H9 (cell line): ENCODE measurements around the gene TENM3. TPM values are rescaled to one million over a fixed set of nuclear protein-coding genes. Genes with fewer than 3 reads are reported as not detected.

ENCODE experiments used
- DNase-seq: peaks from one replicate; pipeline ENCODE4 v3.0.0-alpha.2; 2017
- H2AFZ ChIP-seq: one replicate; pipeline ENCODE4 v1.6.1; 2013; ENCODE audit warnings: mild to moderate bottlenecking, low read length, control low read depth, moderate library complexity
- H2AK5ac ChIP-seq: 2 replicates; pipeline ENCODE4 v1.6.1; 2013; ENCODE audit warnings: low read length, control low read depth, mixed read lengths; ENCODE audit not compliant: insufficient read length
- H2BK120ac ChIP-seq: one replicate; pipeline ENCODE4 v1.6.1; 2013; ENCODE audit warnings: low read depth, mild to moderate bottlenecking, low read length, control low read depth, inconsistent platforms; ENCODE audit not compliant: poor library complexity, severe bottlenecking
- H2BK12ac ChIP-seq: 2 replicates; pipeline ENCODE4 v1.6.1; 2013; ENCODE audit warnings: low read length, control low read depth, mixed read lengths, low read depth; ENCODE audit not compliant: insufficient read length
- H2BK15ac ChIP-seq: 2 replicates; pipeline ENCODE4 v1.6.1; 2013; ENCODE audit warnings: low read depth, low read length, control low read depth
- H2BK20ac ChIP-seq: one replicate; pipeline ENCODE4 v1.6.1; 2013; ENCODE audit warnings: low read depth, mild to moderate bottlenecking, low read length, control low read depth, inconsistent platforms; ENCODE audit not compliant: poor library complexity, severe bottlenecking
- H2BK5ac ChIP-seq: 2 replicates; pipeline ENCODE4 v1.6.1; 2013; ENCODE audit warnings: low read length, control low read depth, mixed read lengths; ENCODE audit not compliant: insufficient read length
- H3K14ac ChIP-seq: 2 replicates; pipeline ENCODE4 v1.6.1; 2013; ENCODE audit warnings: low read length, control low read depth; ENCODE audit not compliant: insufficient read depth
- H3K18ac ChIP-seq: 2 replicates; pipeline ENCODE4 v1.6.1; 2013; ENCODE audit warnings: low read depth, mild to moderate bottlenecking, mixed read lengths, low read length, control low read depth; ENCODE audit not compliant: insufficient read length
- H3K23ac ChIP-seq: 2 replicates; pipeline ENCODE4 v1.6.1; 2013; ENCODE audit warnings: low read length, control low read depth, mixed read lengths, low read depth; ENCODE audit not compliant: insufficient read length
- H3K23me2 ChIP-seq: 2 replicates; pipeline ENCODE4 v1.6.1; 2013; ENCODE audit warnings: low read depth, mild to moderate bottlenecking, mixed read lengths, low read length, control low read depth; ENCODE audit not compliant: insufficient read length, poor library complexity, severe bottlenecking
- H3K27ac ChIP-seq: 2 replicates; pipeline ENCODE4 v1.5.1; 2013; ENCODE audit warnings: low read length, control low read depth, mixed read lengths, low read depth; ENCODE audit not compliant: insufficient read length
- H3K27me3 ChIP-seq: 2 replicates; pipeline ENCODE4 v1.6.1; 2013; ENCODE audit warnings: low read length, control low read depth, inconsistent platforms; ENCODE audit not compliant: insufficient read depth
- H3K4ac ChIP-seq: 2 replicates; pipeline ENCODE4 v1.6.1; 2013; ENCODE audit warnings: low read depth, mild to moderate bottlenecking, control low read depth, inconsistent platforms, low read length, moderate library complexity
- H3K4me1 ChIP-seq: 2 replicates; pipeline ENCODE4 v1.6.1; 2013; ENCODE audit warnings: low read length, control low read depth, inconsistent platforms; ENCODE audit not compliant: insufficient read depth
- H3K4me2 ChIP-seq: 2 replicates; pipeline ENCODE4 v1.6.1; 2013; ENCODE audit warnings: low read length, control low read depth, mixed read lengths; ENCODE audit not compliant: insufficient read length, insufficient read depth
- H3K56ac ChIP-seq: 2 replicates; pipeline ENCODE4 v1.6.1; 2013; ENCODE audit warnings: low read depth, mild to moderate bottlenecking, mixed read lengths, low read length, control low read depth; ENCODE audit not compliant: insufficient read length
- H3K79me1 ChIP-seq: 2 replicates; pipeline ENCODE4 v1.6.1; 2013; ENCODE audit warnings: low read depth, mild to moderate bottlenecking, moderate library complexity, low read length, control low read depth, inconsistent platforms; ENCODE audit not compliant: insufficient read depth, poor library complexity, severe bottlenecking
- H3K79me2 ChIP-seq: 2 replicates; pipeline ENCODE4 v1.6.1; 2013; ENCODE audit warnings: low read length, control low read depth, inconsistent platforms; ENCODE audit not compliant: insufficient read depth
- H3K9ac ChIP-seq: 2 replicates; pipeline ENCODE4 v1.6.1; 2013; ENCODE audit warnings: low read length, control low read depth, mixed read lengths; ENCODE audit not compliant: insufficient read length; ENCODE audit errors: extremely low read depth
- H3K9me3 ChIP-seq: one replicate; pipeline ENCODE4 v1.6.1; 2013; ENCODE audit warnings: low read depth, low read length, inconsistent platforms; ENCODE audit not compliant: control insufficient read depth
- H3T11ph ChIP-seq: one replicate; pipeline ENCODE4 v1.6.1; 2013; ENCODE audit warnings: mild to moderate bottlenecking, low read length, control low read depth, inconsistent platforms
- H4K20me1 ChIP-seq: one replicate; pipeline ENCODE4 v1.6.1; 2013; ENCODE audit not compliant: control insufficient read depth, insufficient read length, insufficient read depth
- H4K5ac ChIP-seq: 2 replicates; pipeline ENCODE4 v1.6.1; 2013; ENCODE audit warnings: low read depth, mild to moderate bottlenecking, mixed read lengths, low read length, control low read depth; ENCODE audit not compliant: insufficient read length
- H4K8ac ChIP-seq: replicated peaks from 2 replicates; pipeline ENCODE4 v1.6.1; 2013; ENCODE audit warnings: low read length, control low read depth, mixed read lengths, low read depth; ENCODE audit not compliant: insufficient read length
- H4K91ac ChIP-seq: 2 replicates; pipeline ENCODE4 v1.6.1; 2013; ENCODE audit warnings: low read depth, mild to moderate bottlenecking, moderate library complexity, mixed read lengths, low read length, control low read depth; ENCODE audit not compliant: insufficient read length
- H3K27ac Mint-ChIP-seq, 3 experiments: 2 replicates in 2 of 3; 3 replicates in 1 of 3; pipeline ENCODE4 v1.8.0; 2020 to 2021; ENCODE audit warnings: mixed read lengths in 3 of 3, mild to moderate bottlenecking in 1 of 3, moderate library complexity in 1 of 3
- H3K27me3 Mint-ChIP-seq: 2 replicates; pipeline ENCODE4 v1.8.0; 2021; ENCODE audit warnings: low read depth, mild to moderate bottlenecking, moderate library complexity, mixed read lengths
- H3K36me3 Mint-ChIP-seq, 3 experiments: 2 replicates in 2 of 3; 3 replicates in 1 of 3; pipeline ENCODE4 v1.8.0; 2020 to 2021; ENCODE audit warnings: low read depth in 3 of 3, mixed read lengths in 3 of 3; ENCODE audit not compliant: insufficient read depth in 1 of 3
- H3K4me1 Mint-ChIP-seq, 2 experiments: 2 replicates each; pipeline ENCODE4 v1.8.0; 2020; ENCODE audit warnings: mixed read lengths in 2 of 2
- H3K4me3 Mint-ChIP-seq, 2 experiments: 2 replicates in 1 of 2; 3 replicates in 1 of 2; pipeline ENCODE4 v1.8.0; 2020 to 2021; ENCODE audit warnings: mild to moderate bottlenecking in 2 of 2, mixed read lengths in 2 of 2, moderate library complexity in 1 of 2
- H3K9me3 Mint-ChIP-seq, 2 experiments: 2 replicates in 1 of 2; 3 replicates in 1 of 2; pipeline ENCODE4 v1.8.0; 2020; ENCODE audit warnings: mild to moderate bottlenecking in 2 of 2, mixed read lengths in 2 of 2, moderate library complexity in 1 of 2
- WGBS: extraction: QIAGEN DNeasy Blood & Tissue Kit; methylation state at CpG from one replicate; pipeline ENCODE4 v1.1.7; 2013; ENCODE audit warnings: missing lambda C conversion rate, low lambda C conversion rate, mixed read lengths; ENCODE audit not compliant: insufficient read length; ENCODE audit errors: extremely low coverage; 5-methylcytosine and 5-hydroxymethylcytosine counted together
- total RNA-seq: library from RNA; stranded (reverse); gene quantifications from 2 replicates; pipeline ENCODE4 v1.2.1, GENCODE V29; 2021
- TF ChIP-seq, protein P1 (sequence below): fragments of 200-600 bp; sonication (generic); conservative IDR thresholded peaks from 3 replicates; pipeline ENCODE4 v1.8.0; 2021; ENCODE audit warnings: antibody characterized with exemption, mild to moderate bottlenecking

The TENM3 gene
- total RNA-seq, 1 experiment from 2014 or later = 49.6 TPM

DNA sequence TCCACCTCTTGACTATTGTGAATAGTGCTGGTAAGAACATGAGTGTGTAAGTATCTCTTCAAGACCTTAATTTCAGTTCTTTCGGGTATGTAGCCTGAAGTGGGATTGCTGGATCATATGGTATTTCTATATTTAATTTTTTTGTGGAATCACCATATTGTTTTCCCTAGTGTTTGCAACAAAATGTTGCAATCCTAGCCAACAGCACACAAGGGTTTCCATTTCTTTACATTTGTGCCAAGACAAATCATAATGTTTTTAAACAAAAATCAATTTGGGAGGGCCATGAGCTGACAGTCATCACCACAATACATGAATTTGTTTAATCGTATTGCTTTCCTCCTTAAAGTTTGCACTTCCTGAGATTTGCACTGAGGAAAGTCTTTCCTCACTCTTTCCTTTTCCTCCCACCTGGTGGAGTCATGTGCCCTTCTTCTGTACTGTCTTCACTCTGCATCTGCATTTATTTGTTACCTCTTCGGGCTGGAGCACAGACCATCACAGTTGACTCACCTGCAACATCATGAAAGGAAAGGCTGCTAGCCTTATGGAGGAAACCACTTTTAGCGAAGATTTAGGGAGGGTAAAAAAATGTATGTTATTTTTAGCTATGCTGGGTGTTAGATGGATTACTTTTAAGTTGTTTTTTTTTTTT, 404.6 kb downstream of the TENM3 start:
- H3K27me3 Mint-ChIP-seq = no peaks in the 10 kb centered on the region
- H3K4me1 ChIP-seq = no peaks in the 10 kb centered on the region
- WGBS = no CpG with 5 or more reads among the region's 4 CpGs
- no peaks in the 10 kb centered on the region for H3K23me2 ChIP-seq
- no peak overlapping the region for H2BK15ac ChIP-seq
- no peaks in the 10 kb centered on the region for H3K9me3 ChIP-seq
- H2AFZ ChIP-seq = no peak overlapping the region
- H2AK5ac ChIP-seq = no peak overlapping the region
- no peak for DNase-seq
- no peak overlapping the region for H3K9ac ChIP-seq
- no peak overlapping the region for H3K4me2 ChIP-seq
- no peak overlapping the region for H4K5ac ChIP-seq
- peaks cover 4 to 7% of the 10 kb centered on the region in 2 experiments; a peak in 4 of 5 replicates for H3K9me3 Mint-ChIP-seq
- H3K4me1 Mint-ChIP-seq = peaks cover 2 to 3% of the 10 kb centered on the region in 2 experiments; a peak in 3 of 4 replicates
- H3K56ac ChIP-seq = no peak overlapping the region
- H4K91ac ChIP-seq = no peak overlapping the region
- H2BK5ac ChIP-seq = no peak overlapping the region
- H3K27me3 ChIP-seq = no peaks in the 10 kb centered on the region
- TF ChIP-seq, protein P1, sequence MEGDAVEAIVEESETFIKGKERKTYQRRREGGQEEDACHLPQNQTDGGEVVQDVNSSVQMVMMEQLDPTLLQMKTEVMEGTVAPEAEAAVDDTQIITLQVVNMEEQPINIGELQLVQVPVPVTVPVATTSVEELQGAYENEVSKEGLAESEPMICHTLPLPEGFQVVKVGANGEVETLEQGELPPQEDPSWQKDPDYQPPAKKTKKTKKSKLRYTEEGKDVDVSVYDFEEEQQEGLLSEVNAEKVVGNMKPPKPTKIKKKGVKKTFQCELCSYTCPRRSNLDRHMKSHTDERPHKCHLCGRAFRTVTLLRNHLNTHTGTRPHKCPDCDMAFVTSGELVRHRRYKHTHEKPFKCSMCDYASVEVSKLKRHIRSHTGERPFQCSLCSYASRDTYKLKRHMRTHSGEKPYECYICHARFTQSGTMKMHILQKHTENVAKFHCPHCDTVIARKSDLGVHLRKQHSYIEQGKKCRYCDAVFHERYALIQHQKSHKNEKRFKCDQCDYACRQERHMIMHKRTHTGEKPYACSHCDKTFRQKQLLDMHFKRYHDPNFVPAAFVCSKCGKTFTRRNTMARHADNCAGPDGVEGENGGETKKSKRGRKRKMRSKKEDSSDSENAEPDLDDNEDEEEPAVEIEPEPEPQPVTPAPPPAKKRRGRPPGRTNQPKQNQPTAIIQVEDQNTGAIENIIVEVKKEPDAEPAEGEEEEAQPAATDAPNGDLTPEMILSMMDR = no peak
- no peaks in the 10 kb centered on the region for H3K79me2 ChIP-seq
- no peak overlapping the region for H3K27ac ChIP-seq
- H3K36me3 Mint-ChIP-seq = peaks cover 17 to 21% (median 20%) of the 10 kb centered on the region in 3 experiments
- no peak overlapping the region for H3K4ac ChIP-seq
- peak overlapping the region in 1 of 3 experiments; percentile 39; a peak in 1 of 7 replicates for H3K27ac Mint-ChIP-seq
- no peak overlapping the region for H2BK12ac ChIP-seq
- no peak overlapping the region for H2BK20ac ChIP-seq
- no peak overlapping the region for H2BK120ac ChIP-seq
- no peak overlapping the region for H3K23ac ChIP-seq
- H3T11ph ChIP-seq = no peak overlapping the region
- H4K8ac ChIP-seq = no peak overlapping the region
- no peaks in the 10 kb centered on the region for H4K20me1 ChIP-seq
- H3K4me3 Mint-ChIP-seq = no peak overlapping the region
- H3K18ac ChIP-seq = no peak overlapping the region
- H3K14ac ChIP-seq = no peak overlapping the region
- no peaks in the 10 kb centered on the region for H3K79me1 ChIP-seq
